Neuron (in vitro differentiated cells): ENCODE results near the gene ADGRA1.

ENCODE experiments used
- H2AFZ ChIP-seq: one replicate; pipeline ENCODE4 v1.6.1; 2013; ENCODE audit warnings: low read depth, mild to moderate bottlenecking, inconsistent platforms, low read length, moderate library complexity
- H3K27me3 ChIP-seq: one replicate; pipeline ENCODE4 v1.6.1; 2013; ENCODE audit warnings: low read length; ENCODE audit not compliant: insufficient read depth
- H3K36me3 ChIP-seq: one replicate; pipeline ENCODE4 v1.6.1; 2013; ENCODE audit warnings: low read length; ENCODE audit not compliant: insufficient read depth
- H3K4me1 ChIP-seq: one replicate; pipeline ENCODE4 v1.6.1; 2013; ENCODE audit warnings: low read length; ENCODE audit not compliant: insufficient read depth
- H3K4me3 ChIP-seq: 2 replicates; pipeline ENCODE4 v1.5.1; 2013; ENCODE audit warnings: mild to moderate bottlenecking, low read length, moderate library complexity
- H3K9me3 ChIP-seq: one replicate; pipeline ENCODE4 v1.6.1; 2013; ENCODE audit warnings: low read length

Gene ADGRA1

GRCh38 chr10:133162910-133163856, 75.5 kb downstream of the ADGRA1 start:
- no peaks in the 10 kb centered on the region for H3K9me3 ChIP-seq
- H3K27me3 ChIP-seq: peaks cover 2% of the 10 kb centered on the region
- H3K4me3 ChIP-seq: no peak overlapping the region
- H3K4me1 ChIP-seq: peaks cover 14% of the 10 kb centered on the region
- no peaks in the 10 kb centered on the region for H3K36me3 ChIP-seq
- H2AFZ ChIP-seq: no peak overlapping the region

GRCh38 chr10:133163889-133164815, 76.4 kb downstream of the ADGRA1 start:
- Histone ChIP-seq H3K4me3 (no peak overlapping the region), H2AFZ (no peak overlapping the region), H3K4me1 (peaks cover 14% of the 10 kb centered on the region), H3K9me3 (no peaks in the 10 kb centered on the region), H3K36me3 (no peaks in the 10 kb centered on the region), H3K27me3 (peaks cover 2% of the 10 kb centered on the region)

- Histone ChIP-seq H3K4me1 (peaks cover 14% of the 10 kb centered on the region), H3K9me3 (no peaks in the 10 kb centered on the region), H3K36me3 (peaks cover under 1% of the 10 kb centered on the region), H3K4me3 (no peak overlapping the region), H2AFZ (no peak overlapping the region), H3K27me3 (no peaks in the 10 kb centered on the region)
Measured at GRCh38 chr10:133164816-133165555, 77.3 kb downstream of the ADGRA1 start.

GRCh38 chr10:133165556-133166503, 78.1 kb downstream of the ADGRA1 start:
- H3K9me3 ChIP-seq: no peaks in the 10 kb centered on the region
- H3K4me3 ChIP-seq: no peak overlapping the region
- H3K36me3 ChIP-seq: peaks cover 3% of the 10 kb centered on the region
- H2AFZ ChIP-seq: no peak overlapping the region
- H3K27me3 ChIP-seq: no peaks in the 10 kb centered on the region
- H3K4me1 ChIP-seq: peaks cover 9% of the 10 kb centered on the region

GRCh38 chr10:133166504-133166827, 78.7 kb downstream of the ADGRA1 start:
- H3K27me3 ChIP-seq: no peaks in the 10 kb centered on the region
- no peak overlapping the region for H2AFZ ChIP-seq
- no peaks in the 10 kb centered on the region for H3K9me3 ChIP-seq
- H3K36me3 ChIP-seq: peaks cover 3% of the 10 kb centered on the region
- no peak overlapping the region for H3K4me3 ChIP-seq
- peaks cover 3% of the 10 kb centered on the region for H3K4me1 ChIP-seq

GRCh38 chr10:133166828-133167692, 79.3 kb downstream of the ADGRA1 start:
- Histone ChIP-seq H3K9me3 (no peaks in the 10 kb centered on the region), H3K36me3 (peaks cover 3% of the 10 kb centered on the region), H3K4me3 (no peak overlapping the region), H2AFZ (no peak overlapping the region), H3K4me1 (no peaks in the 10 kb centered on the region), H3K27me3 (no peaks in the 10 kb centered on the region)

GRCh38 chr10:133167693-133168616, 80.2 kb downstream of the ADGRA1 start:
- Histone ChIP-seq H3K27me3 (no peaks in the 10 kb centered on the region), H3K4me3 (no peak overlapping the region), H3K4me1 (no peaks in the 10 kb centered on the region), H2AFZ (no peak overlapping the region), H3K9me3 (no peaks in the 10 kb centered on the region), H3K36me3 (peaks cover 3% of the 10 kb centered on the region)

- no peak overlapping the region for H2AFZ ChIP-seq
- peaks cover 3% of the 10 kb centered on the region for H3K36me3 ChIP-seq
- no peak overlapping the region for H3K4me3 ChIP-seq
- H3K9me3 ChIP-seq: no peaks in the 10 kb centered on the region
- no peaks in the 10 kb centered on the region for H3K27me3 ChIP-seq
- no peaks in the 10 kb centered on the region for H3K4me1 ChIP-seq
Measured at GRCh38 chr10:133168617-133169031, 80.9 kb downstream of the ADGRA1 start.

- Histone ChIP-seq H3K36me3 (peaks cover 3% of the 10 kb centered on the region), H3K4me3 (no peak overlapping the region), H3K9me3 (no peaks in the 10 kb centered on the region), H2AFZ (no peak overlapping the region), H3K4me1 (no peaks in the 10 kb centered on the region), H3K27me3 (no peaks in the 10 kb centered on the region)
Measured at GRCh38 chr10:133169173-133169947, 81.6 kb downstream of the ADGRA1 start.

- no peak overlapping the region for H3K4me3 ChIP-seq
- no peaks in the 10 kb centered on the region for H3K4me1 ChIP-seq
- no peaks in the 10 kb centered on the region for H3K9me3 ChIP-seq
- peaks cover 3% of the 10 kb centered on the region for H3K36me3 ChIP-seq
- H3K27me3 ChIP-seq: no peaks in the 10 kb centered on the region
- H2AFZ ChIP-seq: no peak overlapping the region
Measured at GRCh38 chr10:133170092-133170491, 82.4 kb downstream of the ADGRA1 start.
